ENCODE measurements around the gene MAPRE2. TPM values are rescaled to one million over a fixed set of nuclear protein-coding genes. Genes with fewer than 3 reads are reported as not detected.

The MAPRE2 gene
- total RNA-seq, 1 experiment from 2014 or later: 29.4 TPM

DNA sequence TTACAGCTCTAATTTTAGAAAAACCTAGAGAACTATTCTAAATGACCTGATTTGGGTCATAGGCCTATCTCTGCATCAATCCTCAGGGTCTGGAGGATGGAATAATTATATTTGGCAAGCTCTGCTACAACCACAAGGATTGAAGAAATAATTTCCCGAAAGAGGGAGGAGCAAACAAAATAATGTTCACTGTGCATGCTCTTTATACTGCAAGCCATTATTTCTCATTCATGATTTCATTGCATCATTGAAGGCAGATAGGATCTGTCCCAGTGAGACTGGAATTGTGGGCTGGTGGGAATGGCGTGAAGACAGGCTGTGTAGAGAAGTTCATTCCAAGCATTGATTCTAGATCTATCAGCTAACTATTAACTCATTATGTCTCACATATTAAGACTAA lies 12.7 kb upstream of the MAPRE2 start:
- TF ChIP-seq, protein P1, sequence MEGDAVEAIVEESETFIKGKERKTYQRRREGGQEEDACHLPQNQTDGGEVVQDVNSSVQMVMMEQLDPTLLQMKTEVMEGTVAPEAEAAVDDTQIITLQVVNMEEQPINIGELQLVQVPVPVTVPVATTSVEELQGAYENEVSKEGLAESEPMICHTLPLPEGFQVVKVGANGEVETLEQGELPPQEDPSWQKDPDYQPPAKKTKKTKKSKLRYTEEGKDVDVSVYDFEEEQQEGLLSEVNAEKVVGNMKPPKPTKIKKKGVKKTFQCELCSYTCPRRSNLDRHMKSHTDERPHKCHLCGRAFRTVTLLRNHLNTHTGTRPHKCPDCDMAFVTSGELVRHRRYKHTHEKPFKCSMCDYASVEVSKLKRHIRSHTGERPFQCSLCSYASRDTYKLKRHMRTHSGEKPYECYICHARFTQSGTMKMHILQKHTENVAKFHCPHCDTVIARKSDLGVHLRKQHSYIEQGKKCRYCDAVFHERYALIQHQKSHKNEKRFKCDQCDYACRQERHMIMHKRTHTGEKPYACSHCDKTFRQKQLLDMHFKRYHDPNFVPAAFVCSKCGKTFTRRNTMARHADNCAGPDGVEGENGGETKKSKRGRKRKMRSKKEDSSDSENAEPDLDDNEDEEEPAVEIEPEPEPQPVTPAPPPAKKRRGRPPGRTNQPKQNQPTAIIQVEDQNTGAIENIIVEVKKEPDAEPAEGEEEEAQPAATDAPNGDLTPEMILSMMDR (conservative IDR thresholded peaks at IDR 0.05): no peak
- Histone ChIP-seq H3T11ph (ENCODE audit: low read length) (no peak overlapping the region), H2BK120ac (ENCODE audit: low read depth, low read length, poor library complexity, severe bottlenecking) (no peak overlapping the region), H3K4me2 (ENCODE audit: insufficient read depth, insufficient read length, low read length) (no peak overlapping the region), H2BK12ac (ENCODE audit: insufficient read length, low read depth, low read length) (no peak overlapping the region), H4K8ac (replicated peaks; ENCODE audit: insufficient read length, low read depth, low read length) (no peak overlapping the region), H4K91ac (ENCODE audit: insufficient read length, low read depth, low read length) (no peak overlapping the region), H3K79me1 (ENCODE audit: insufficient read depth, low read depth, low read length, poor library complexity, severe bottlenecking) (no peaks in the 10 kb centered on the region), H3K27me3 (ENCODE audit: insufficient read depth, low read length) (no peaks in the 10 kb centered on the region), H3K27ac (ENCODE audit: insufficient read length, low read depth, low read length) (no peak overlapping the region), H2BK20ac (ENCODE audit: low read depth, low read length, poor library complexity, severe bottlenecking) (no peak overlapping the region), H3K18ac (ENCODE audit: insufficient read length, low read depth, low read length) (no peak overlapping the region), H4K5ac (ENCODE audit: insufficient read length, low read depth, low read length) (no peak overlapping the region), H2BK15ac (ENCODE audit: low read depth, low read length) (no peak overlapping the region), H3K79me2 (ENCODE audit: insufficient read depth, low read length) (no peaks in the 10 kb centered on the region), H3K23ac (ENCODE audit: insufficient read length, low read depth, low read length) (no peak overlapping the region), H2BK5ac (ENCODE audit: insufficient read length, low read length) (no peak overlapping the region), H3K4me1 (ENCODE audit: insufficient read depth, low read length) (no peaks in the 10 kb centered on the region; the same call in 1 of the 2 replicates), H3K23me2 (ENCODE audit: insufficient read length, low read depth, low read length, poor library complexity, severe bottlenecking) (no peaks in the 10 kb centered on the region), H4K20me1 (ENCODE audit: control insufficient read depth, insufficient read depth, insufficient read length) (no peaks in the 10 kb centered on the region), H3K9ac (ENCODE audit: extremely low read depth, insufficient read length, low read length) (no peak overlapping the region), H3K56ac (ENCODE audit: insufficient read length, low read depth, low read length) (no peak overlapping the region), H2AFZ (ENCODE audit: low read length) (no peak overlapping the region), H2AK5ac (ENCODE audit: insufficient read length, low read length) (no peak overlapping the region), H3K4ac (ENCODE audit: low read depth, low read length) (no peak overlapping the region), H3K9me3 (ENCODE audit: control insufficient read depth, low read depth, low read length) (no peaks in the 10 kb centered on the region), H3K14ac (ENCODE audit: insufficient read depth, low read length) (no peak overlapping the region)
- Mint-ChIP-seq H3K4me1 (peaks cover 13% of the 10 kb centered on the region in 2 experiments), H3K36me3 (ENCODE audit: insufficient read depth in 1 of 3, low read depth in 3 of 3) (no peaks in the 10 kb centered on the region), H3K27ac (no peak overlapping the region), H3K27me3 (ENCODE audit: low read depth) (no peaks in the 10 kb centered on the region; the same call in 1 of the 2 replicates), H3K9me3 (no peaks in the 10 kb centered on the region), H3K4me3 (no peak overlapping the region)
- DNase-seq: no peak
- no CpG with 5 or more reads among the region's 2 CpGs for WGBS (ENCODE audit: extremely low coverage, insufficient read length, low lambda C conversion rate)

All from H9 (cell line).